ENCODE data around the gene PCDHB16.
"Not testable (repeated sequence)": the region's sequence is repeated elsewhere in the genome, so short reads cannot be mapped to it uniquely, and the experiment has no call there.

Gene PCDHB16

GRCh38 chr5:141182248-141182647, at the start of gene PCDHB16:
Gene PCDHB16, plus strand, starts transcription at chr5:141182387. Its CDS starts 173 bp downstream, at chr5:141182560.
- TF ChIP-seq CTCF (IDR thresholded peaks at IDR 0.05; ENCODE audit: low read depth, low read length, missing control alignments): no peak
- no peak within 1 kb of the TSS for H3K4me3 ChIP-seq (ENCODE audit: low read depth, low read length)
- DNase-seq (ENCODE audit: low read depth): no peak

DNA sequence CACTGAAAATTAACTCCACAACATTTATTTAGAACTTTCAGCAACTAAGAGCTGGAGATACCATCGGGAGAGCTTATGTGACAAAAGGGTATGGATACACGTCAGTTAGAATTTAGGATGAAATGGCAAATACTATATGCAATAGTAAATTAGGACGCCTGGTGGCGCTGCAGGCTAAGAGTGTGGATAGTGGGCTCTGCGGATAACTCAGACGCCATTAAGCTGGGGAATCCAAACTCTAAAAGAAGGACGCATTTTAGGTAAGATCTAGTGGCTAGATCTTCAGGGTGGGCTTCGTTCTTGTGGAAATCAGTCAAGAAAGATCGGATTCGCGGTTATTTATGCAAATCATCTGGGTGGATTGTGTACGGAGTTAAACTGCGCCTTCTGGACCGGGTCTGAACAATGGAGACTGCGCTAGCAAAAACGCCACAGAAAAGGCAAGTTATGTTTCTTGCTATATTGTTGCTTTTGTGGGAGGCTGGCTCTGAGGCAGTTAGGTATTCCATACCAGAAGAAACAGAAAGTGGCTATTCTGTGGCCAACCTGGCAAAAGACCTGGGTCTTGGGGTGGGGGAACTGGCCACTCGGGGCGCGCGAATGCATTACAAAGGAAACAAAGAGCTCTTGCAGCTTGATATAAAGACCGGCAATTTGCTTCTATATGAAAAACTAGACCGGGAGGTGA, 47.0 kb upstream of the PCDHB16 start, which contains the start of gene PCDHB5:
TSS of gene PCDHB5 (plus strand) at position 177 of the 688 bp plus-strand sequence. CDS start at position 406, 229 bp downstream.
- no peak for DNase-seq (ENCODE audit: low read depth)
- in situ Hi-C loops (cut with HindIII; ENCODE audit: low sequenced_read_pairs): no loop called here
- peak; percentile 26 for TF ChIP-seq CTCF (IDR thresholded peaks at IDR 0.05; ENCODE audit: low read depth, low read length, missing control alignments)
- H3K4me3 ChIP-seq (ENCODE audit: low read depth, low read length): peak within 1 kb of the TSS; percentile 32

More at GRCh38 chr5:141182248-141182647, at the start of gene PCDHB16:
- in situ Hi-C loops (cut with HindIII; ENCODE audit: low sequenced_read_pairs): no loop called here

DNA sequence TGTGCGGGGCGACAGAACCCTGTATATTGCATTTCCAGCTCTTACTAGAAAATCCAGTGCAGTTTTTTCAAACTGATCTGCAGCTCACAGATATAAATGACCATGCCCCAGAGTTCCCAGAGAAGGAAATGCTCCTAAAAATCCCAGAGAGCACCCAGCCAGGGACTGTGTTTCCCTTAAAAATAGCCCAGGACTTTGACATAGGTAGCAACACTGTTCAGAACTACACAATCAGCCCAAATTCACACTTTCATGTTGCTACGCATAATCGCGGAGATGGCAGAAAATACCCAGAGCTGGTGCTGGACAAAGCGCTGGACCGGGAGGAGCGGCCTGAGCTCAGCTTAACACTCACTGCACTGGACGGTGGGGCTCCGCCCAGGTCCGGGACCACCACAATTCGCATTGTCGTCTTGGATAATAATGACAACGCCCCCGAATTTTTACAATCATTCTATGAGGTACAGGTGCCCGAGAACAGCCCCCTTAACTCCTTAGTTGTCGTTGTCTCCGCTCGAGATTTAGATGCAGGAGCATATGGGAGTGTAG, 46.4 kb upstream of the PCDHB16 start:
- peak overlapping the region; percentile 32 for H3K4me3 ChIP-seq (ENCODE audit: low read depth, low read length)
- DNase-seq (ENCODE audit: low read depth): no peak
- in situ Hi-C loops (cut with HindIII; ENCODE audit: low sequenced_read_pairs): no loop called here
- TF ChIP-seq CTCF (IDR thresholded peaks at IDR 0.05; ENCODE audit: low read depth, low read length, missing control alignments): no peak

GRCh38 chr5:141137346-141137745, 44.8 kb upstream of the PCDHB16 start:
- DNase-seq (ENCODE audit: low read depth); in situ Hi-C loops (cut with HindIII; ENCODE audit: low sequenced_read_pairs); H3K4me3 ChIP-seq (ENCODE audit: low read depth, low read length): not testable (repeated sequence)

GRCh38 chr5:141149812-141150211, 32.4 kb upstream of the PCDHB16 start, which contains the start of gene PCDHB6:
Gene PCDHB6, plus strand, starts transcription at chr5:141150057. Its CDS starts 201 bp downstream, at chr5:141150258.
- TF ChIP-seq CTCF (IDR thresholded peaks at IDR 0.05; ENCODE audit: low read depth, low read length, missing control alignments): no peak
- no peak for DNase-seq (ENCODE audit: low read depth)
- H3K4me3 ChIP-seq (ENCODE audit: low read depth, low read length): no peak within 1 kb of the TSS
- in situ Hi-C loops (cut with HindIII; ENCODE audit: low sequenced_read_pairs): no loop called here

- in situ Hi-C loops (cut with HindIII; ENCODE audit: low sequenced_read_pairs): no loop called here
These were observed 31.8 kb upstream of the PCDHB16 start for GRCh38 chr5:141150224-141150992.

More at GRCh38 chr5:141150224-141150992, 31.8 kb upstream of the PCDHB16 start:
- DNase-seq (ENCODE audit: low read depth): no peak
- no peak overlapping the region for H3K4me3 ChIP-seq (ENCODE audit: low read depth, low read length)
- TF ChIP-seq CTCF (IDR thresholded peaks at IDR 0.05; ENCODE audit: low read depth, low read length, missing control alignments): no peak

Measured in astrocyte of the cerebellum (primary cell).